Stimulated activated CD8-positive, alpha-beta memory T cell treated with anti-CD3 and anti-CD28 coated beads, Interleukin-4, amount 100 ng/mL, for 48 hours (primary cell): ENCODE results near the gene MAGOHB.
"Not testable (repeated sequence)": the region's sequence is repeated elsewhere in the genome, so short reads cannot be mapped to it uniquely, and the experiment has no call there.

Source experiments
- DNase-seq: peaks from one replicate; pipeline ENCODE4 v3.0.0-alpha.2; 2020

MAGOHB gene

DNA sequence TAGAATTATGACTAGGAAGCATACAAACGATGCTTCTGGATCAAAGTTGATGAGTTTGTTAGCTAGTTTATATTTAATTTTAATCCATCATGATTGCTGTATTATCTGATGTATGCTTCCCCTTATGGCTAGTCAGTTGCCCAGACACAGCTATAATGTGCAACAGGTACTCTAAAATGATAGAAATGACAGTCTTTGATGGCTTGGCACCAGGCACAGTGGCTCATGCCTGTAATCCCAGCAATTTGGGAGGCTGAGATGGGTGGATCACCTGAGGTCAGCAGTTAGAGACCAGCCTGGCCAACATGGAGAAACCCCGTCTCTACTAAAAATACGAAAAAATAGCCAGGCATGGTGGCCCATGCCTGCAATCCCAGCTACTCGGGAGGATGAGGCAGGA, 2.2 kb downstream of the MAGOHB start:
- not testable (repeated sequence) for DNase-seq

GRCh38 chr12:10610188-10610587, 3.2 kb downstream of the MAGOHB start:
- DNase-seq = no peak

GRCh38 chr12:10607885-10608458, 5.4 kb downstream of the MAGOHB start:
- DNase-seq = no peak

DNA sequence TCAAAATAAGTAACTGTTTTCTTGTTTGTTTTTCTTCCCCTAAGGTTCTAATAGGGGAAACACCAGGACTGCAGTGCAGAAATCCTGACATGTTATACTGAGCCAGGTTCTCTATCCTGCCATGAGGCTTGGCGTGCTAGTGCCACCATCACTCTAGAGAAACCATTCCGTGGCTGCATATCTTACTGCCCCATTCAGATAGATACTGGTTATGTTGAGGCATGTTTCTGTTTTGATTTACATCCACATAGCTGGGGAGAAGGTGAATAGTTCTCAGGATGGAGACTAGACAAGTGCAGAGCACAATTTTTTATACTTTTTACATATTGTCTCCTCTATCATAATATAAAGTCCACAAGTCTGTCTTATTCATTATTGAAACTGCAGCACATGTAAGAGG, 11.5 kb downstream of the MAGOHB start:
- no peak for DNase-seq

GRCh38 chr12:10600988-10601387, 12.4 kb downstream of the MAGOHB start:
- DNase-seq = no peak

DNA sequence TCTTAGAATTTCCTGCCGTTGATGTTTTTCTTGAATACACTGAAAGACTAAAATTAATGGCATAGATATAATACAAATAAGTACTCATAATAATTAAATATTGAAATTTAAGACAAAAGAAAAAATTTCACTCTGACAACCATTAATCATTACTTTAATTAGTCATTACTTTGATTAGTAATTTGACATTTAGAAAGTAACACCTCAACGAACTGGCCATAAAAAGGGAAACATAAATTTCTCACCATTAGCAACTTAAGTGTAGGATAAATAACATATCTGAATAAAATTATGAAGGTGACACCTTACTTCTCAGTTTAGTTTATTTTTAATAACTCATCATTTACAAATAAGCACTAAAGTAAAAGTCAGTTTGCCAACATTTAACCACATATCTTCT, 17.5 kb downstream of the MAGOHB start:
- DNase-seq = no peak

DNA sequence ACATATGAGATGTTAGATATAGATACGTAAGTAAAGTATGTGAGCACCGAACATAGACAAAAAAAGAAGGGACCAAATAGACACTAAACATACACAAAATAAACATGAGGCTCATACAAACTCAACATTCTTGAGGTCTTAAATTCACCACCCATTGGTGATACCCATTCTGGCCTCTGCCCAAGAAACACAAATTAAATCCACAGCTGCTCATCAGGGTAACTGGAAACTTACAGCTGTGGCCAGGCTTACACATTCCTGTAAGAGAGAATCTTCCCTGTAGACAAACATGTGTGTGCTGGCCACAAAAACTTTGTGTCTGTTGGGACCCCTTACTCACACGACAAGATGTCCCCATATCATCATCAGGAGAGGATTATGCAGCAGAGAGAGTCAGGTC, 22.4 kb downstream of the MAGOHB start:
- DNase-seq = no peak

DNA sequence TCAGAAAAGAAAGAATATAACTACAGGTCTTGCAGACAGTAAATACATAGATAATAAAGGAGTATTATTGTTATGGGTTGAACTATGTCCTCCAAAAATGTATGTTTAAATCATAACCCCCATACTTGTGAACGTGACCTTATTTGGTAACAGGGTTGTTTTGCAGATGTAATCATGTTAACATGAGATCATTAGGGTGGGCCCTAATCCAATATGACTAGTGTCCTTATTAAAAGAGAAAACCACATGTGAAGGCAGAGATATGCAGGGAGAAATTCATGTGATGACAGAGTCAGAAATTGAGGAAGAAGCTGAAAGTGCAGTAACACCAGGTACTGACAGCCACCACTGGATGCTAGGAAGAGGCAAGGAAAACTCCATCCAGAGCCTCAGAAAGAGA, 29.0 kb downstream of the MAGOHB start:
- no peak for DNase-seq

DNA sequence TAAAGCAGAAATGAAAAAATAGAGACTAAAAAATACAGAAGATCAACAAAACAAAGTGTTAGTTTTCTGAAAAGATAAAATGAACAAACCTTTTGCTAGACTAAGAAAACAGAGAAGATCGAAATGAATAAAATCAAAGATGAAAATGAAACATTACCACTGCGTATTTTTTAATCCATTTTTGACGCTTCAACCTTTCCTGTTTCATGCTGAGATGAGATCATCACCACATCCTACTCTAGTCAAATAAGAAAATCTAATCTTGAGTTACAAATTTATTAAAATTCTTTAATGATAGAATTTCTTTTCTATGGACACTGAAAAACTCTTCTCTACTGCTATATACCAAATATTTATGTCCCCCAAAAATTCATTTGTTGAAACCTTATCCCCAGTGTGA, 30.7 kb downstream of the MAGOHB start:
- no peak for DNase-seq

DNA sequence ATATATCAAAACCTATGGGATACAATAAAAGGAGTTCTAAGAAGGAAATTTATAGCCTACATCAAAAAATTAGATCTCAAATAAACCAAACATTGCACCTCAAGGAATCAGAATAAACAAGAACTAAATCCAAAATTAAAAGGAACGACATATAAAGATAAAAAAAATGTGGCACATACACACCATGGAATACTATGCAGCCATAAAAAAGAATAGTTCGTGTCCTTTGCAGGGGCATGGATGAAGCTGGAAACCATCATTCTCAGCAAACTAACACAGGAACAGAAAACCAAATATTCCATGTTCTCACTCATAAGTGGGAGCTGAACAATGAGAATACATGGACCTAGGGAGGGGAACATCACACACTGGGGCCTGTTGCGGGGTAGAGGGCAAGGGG, 31.3 kb downstream of the MAGOHB start:
- not testable (repeated sequence) for DNase-seq

DNA sequence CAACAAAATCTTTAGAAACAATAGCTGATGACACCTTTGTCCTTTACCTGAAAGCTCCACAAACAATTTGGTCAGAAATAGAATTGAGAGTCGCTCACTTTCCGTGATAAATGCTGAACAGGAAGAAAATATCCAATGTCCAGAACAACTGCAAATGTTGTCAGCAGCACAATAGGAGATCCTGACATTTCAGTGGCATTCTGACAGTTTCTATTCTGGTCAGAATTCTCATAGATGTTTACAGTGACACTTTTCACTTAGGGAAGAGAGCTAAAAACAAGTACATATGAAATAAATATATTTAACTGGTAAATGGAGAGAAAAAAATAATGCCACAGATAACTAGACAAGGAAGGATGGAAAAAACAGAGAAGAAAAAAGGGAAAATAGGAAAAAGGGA, 39.1 kb downstream of the MAGOHB start:
- no peak for DNase-seq

DNA sequence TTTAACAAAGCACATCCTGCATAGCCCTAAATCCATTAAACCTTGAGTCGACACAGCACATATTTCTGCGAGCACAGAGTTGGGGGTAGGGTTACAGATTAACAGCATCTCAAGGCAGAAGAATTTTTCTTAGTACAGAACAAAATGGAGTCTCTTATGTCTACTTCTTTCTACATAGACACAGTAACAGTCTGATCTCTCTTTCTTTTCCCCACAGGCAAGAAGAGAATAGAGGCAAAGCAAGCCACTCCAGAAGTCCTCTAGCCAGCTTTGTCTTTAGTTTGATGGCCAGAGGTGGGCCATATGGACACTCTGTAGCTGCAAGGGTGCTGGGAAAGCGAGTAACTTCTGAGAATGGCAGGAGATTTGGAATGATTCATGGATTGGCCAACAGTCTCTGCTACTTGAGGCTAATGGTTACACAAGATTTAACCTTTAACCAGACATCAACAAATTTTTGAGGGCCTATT, 41.4 kb downstream of the MAGOHB start:
- not testable (repeated sequence) for DNase-seq

- DNase-seq = no peak
Measured at GRCh38 chr12:10571141-10571540, 42.3 kb downstream of the MAGOHB start.

DNA sequence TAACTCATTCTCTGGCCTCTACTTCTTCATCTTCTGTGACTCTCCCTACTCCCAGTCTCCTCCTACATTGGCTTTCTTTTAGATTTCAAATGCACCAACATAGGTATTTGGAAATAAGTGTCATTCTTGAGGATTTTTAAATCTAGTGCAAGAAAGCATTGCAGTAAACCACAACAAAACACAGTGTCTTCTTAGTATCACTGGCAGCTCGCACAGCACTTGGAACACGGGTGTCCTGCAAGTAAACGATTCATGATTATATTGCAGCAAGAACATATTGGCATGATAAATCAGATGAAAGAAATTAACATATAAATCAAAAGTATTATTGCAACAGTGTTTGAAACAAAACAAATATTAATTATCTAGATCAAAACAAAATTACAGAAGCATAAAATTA, 45.6 kb downstream of the MAGOHB start:
- DNase-seq = no peak

- DNase-seq = no peak
Measured at GRCh38 chr12:10563966-10564365, 49.4 kb downstream of the MAGOHB start.

DNA sequence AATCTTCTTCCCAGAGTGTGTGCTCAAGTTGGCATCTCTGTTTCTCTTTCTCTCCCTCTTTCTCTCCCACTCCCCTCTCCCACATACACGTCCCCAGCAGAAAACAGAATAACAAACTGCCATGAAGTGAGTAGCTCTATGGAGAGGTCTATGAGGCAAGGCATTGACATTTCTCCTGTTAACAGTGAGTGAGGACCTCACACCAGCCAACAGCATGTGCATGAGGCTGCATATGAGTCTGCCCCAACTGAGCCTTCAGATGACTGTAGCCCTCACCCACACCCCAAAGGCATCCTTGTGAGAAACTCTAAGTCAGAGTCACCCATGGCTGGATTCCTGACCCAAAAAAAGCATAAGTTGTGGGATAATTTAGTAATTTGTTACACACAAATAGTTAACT, 50.4 kb downstream of the MAGOHB start:
- no peak for DNase-seq

DNA sequence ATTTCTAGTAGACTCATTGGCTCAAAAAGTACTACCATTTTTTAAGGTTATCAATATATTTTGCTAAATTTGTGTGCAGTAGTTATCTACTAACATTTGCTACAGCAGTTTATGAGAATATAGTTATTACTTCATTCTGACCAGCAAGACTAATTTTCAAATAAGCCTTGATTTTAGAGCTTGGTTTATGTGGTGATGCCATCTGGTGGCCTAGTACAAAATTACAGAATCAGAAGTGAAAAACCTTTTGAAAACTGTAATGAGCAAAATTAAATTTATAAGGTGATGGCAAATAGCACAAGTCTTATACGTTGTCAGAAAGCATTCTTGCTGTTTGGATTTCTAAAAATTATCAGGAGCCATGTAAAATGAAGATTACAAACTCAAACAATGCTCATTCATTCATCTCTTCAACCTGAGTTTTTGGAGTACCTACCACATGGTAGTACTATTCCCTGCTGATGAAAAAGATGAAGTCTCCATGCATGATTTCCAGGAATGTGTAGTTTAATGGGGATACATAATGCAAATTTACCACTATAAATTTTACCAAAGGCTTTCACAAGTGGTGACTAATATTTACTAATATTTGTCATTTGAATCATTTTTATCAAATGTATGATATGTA, 51.0 kb downstream of the MAGOHB start:
- DNase-seq = no peak

DNA sequence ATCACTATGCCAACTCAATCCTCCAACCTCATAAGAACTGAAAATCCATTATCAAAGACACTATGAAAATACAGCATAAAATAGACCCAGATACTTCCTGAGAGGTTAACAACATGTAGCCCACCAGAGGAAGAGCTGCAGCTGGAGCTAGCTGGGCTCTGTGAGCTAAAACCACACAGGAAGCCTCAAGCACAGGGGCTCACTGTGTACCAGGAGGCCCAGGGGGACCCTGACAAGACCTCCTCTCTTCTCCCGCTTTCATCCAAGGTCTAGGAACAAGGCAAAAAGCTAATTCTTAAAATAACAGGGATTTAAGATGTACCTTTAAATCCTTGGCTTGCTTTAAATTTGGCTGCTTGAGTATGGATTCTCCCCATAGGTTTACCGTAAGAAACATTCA, 54.2 kb downstream of the MAGOHB start:
- DNase-seq = peak; percentile 62

DNA sequence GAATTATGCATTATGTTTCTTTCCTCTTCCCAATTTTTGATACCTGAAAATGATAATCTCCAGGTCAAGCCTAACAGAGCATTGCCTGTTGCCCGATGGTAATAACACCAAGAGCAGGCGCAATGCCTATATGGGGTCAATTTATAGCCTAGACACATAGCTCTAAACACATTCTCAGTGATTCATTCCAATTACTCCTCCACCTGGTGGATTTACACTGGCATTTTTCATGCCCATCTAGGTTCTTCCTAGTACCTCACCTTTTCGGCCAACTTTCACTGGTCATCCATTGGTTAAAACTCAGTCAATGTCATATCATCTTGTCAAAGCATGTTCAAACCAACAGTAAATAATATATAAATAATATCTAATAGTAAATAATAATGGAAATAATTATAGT, 54.6 kb downstream of the MAGOHB start:
- DNase-seq = no peak

DNA sequence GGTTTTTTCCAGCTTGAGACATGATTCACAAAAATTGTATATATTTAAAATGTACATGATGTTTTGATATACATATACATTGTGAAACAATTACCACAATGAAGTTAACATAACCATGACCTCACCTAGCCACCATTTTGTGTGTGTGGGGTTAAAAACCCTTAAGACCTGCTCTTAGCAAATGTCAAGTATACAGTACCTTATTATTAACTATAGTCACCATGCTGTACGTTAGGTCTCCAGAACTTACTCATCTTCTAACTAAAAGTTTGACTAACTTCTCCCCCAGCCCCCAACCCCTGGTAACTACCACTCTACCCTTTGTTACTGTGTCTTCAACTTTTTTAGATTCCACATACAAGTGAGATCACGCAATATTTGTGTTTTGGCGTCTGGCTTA, 55.1 kb downstream of the MAGOHB start:
- DNase-seq = no peak

- no peak for DNase-seq
Measured at GRCh38 chr12:10557766-10558165, 55.6 kb downstream of the MAGOHB start.

GRCh38 chr12:10557329-10557728, 56.1 kb downstream of the MAGOHB start:
- DNase-seq = no peak

DNA sequence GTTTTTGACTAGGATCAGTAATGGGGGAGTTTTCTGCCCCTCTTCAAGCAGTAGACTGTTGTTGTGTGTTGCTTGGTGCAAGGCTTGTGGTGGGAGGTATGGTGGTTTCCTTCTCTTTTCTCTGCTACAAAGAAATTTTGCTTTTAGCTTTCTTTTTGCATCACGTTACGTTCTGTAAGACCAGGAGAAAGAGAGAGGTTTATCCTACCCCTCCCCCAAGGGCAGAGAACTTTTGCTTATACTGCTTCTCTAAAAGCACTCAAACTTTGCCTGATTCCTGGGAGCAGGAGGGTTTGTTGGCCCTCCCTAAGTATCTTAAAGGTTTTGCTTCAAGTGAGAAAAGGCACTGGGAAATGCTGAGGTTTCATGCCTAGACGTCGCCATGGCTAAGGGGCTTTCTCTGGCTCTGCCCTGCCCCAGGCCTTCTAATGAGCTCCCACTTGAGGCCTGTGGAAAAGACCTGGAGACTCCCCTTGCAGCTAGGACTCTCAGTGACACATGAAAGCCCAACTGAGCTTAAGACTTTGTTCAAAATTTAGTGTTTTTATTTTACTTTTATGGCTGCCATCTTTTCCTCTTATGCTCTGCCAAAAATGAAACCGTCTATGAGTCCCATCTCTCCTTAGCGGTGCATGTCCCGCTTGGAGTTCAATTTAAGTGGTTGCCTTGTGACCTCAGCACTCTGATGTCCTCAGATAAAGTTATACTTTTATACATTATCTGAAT, 58.5 kb downstream of the MAGOHB start:
- DNase-seq = peak; percentile 56

DNA sequence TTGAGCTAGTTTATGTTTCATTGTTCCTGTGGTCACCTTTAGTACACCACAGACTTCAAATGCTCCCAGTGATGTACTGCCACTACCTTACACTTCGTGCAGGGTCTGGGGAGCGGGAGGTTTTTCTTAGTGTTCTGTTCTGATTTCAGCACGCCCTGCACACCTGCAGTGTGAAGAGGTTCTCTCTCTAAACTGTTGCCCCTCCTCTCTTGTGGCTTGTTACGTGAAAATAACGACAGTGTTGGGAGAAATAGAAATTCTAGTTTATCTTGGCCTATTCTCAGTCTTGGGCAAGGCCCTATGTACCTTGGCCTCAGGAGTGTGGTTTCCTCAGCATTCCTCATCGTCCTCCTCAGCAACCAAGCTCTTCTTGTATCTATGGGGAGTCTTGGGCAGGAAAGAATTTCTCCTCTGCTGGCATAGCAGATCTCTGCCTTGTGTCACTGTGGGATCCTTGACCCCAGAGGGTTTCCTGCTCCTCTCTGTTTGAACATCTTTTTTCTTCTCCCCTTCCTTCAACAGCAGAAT, 59.1 kb downstream of the MAGOHB start:
- DNase-seq = peak; percentile 57
